Measurements from ENCODE around the gene NXPH1.

Gene NXPH1

GRCh38 chr7:8507566-8507965, 74.2 kb downstream of the NXPH1 start:
- no peak for DNase-seq (ENCODE audit: low read depth in 2 of 2)

GRCh38 chr7:8509621-8510020, 76.2 kb downstream of the NXPH1 start:
- DNase-seq (ENCODE audit: low read depth in 2 of 2): no peak

GRCh38 chr7:8511855-8512254, 78.4 kb downstream of the NXPH1 start:
- DNase-seq (ENCODE audit: low read depth in 2 of 2): no peak

GRCh38 chr7:8514781-8515519, 81.5 kb downstream of the NXPH1 start:
- no peak for DNase-seq (ENCODE audit: low read depth in 2 of 2)

GRCh38 chr7:8515640-8516185, 82.3 kb downstream of the NXPH1 start:
- no peak for DNase-seq (ENCODE audit: low read depth in 2 of 2)

GRCh38 chr7:8516976-8517375, 83.6 kb downstream of the NXPH1 start:
- DNase-seq (ENCODE audit: low read depth in 2 of 2): no peak

- no peak for DNase-seq (ENCODE audit: low read depth in 2 of 2)
Observed at GRCh38 chr7:8528311-8528710, 94.9 kb downstream of the NXPH1 start.

- no peak for DNase-seq (ENCODE audit: low read depth in 2 of 2)
Observed at GRCh38 chr7:8531991-8532515, 98.6 kb downstream of the NXPH1 start.

GRCh38 chr7:8536431-8536830, 103.0 kb downstream of the NXPH1 start:
- no peak for DNase-seq (ENCODE audit: low read depth in 2 of 2)

- DNase-seq (ENCODE audit: low read depth in 2 of 2): no peak
Observed at GRCh38 chr7:8549046-8549445, 115.6 kb downstream of the NXPH1 start.

GRCh38 chr7:8560501-8560900, 127.1 kb downstream of the NXPH1 start:
- no peak for DNase-seq (ENCODE audit: low read depth in 2 of 2)

- DNase-seq (ENCODE audit: low read depth in 2 of 2): no peak
Observed at GRCh38 chr7:8561449-8561848, 128.0 kb downstream of the NXPH1 start.

GRCh38 chr7:8564281-8564680, 130.9 kb downstream of the NXPH1 start:
- DNase-seq (ENCODE audit: low read depth in 2 of 2): no peak

GRCh38 chr7:8566016-8566415, 132.6 kb downstream of the NXPH1 start:
- no peak for DNase-seq (ENCODE audit: low read depth in 2 of 2)

- DNase-seq (ENCODE audit: low read depth in 2 of 2): no peak
Observed at GRCh38 chr7:8567626-8568025, 134.2 kb downstream of the NXPH1 start.

- DNase-seq (ENCODE audit: low read depth in 2 of 2): no peak
Observed at GRCh38 chr7:8579661-8580194, 146.3 kb downstream of the NXPH1 start.

GRCh38 chr7:8581842-8582241, 148.4 kb downstream of the NXPH1 start:
- no peak for DNase-seq (ENCODE audit: low read depth in 2 of 2)

- DNase-seq (ENCODE audit: low read depth in 2 of 2): no peak
Observed at GRCh38 chr7:8582728-8583127, 149.3 kb downstream of the NXPH1 start.

GRCh38 chr7:8585591-8585990, 152.2 kb downstream of the NXPH1 start:
- DNase-seq (ENCODE audit: low read depth in 2 of 2): no peak

- no peak for DNase-seq (ENCODE audit: low read depth in 2 of 2)
Observed at GRCh38 chr7:8590225-8590624, 156.8 kb downstream of the NXPH1 start.

GRCh38 chr7:8590791-8591190, 157.4 kb downstream of the NXPH1 start:
- no peak for DNase-seq (ENCODE audit: low read depth in 2 of 2)

GRCh38 chr7:8591289-8591688, 157.9 kb downstream of the NXPH1 start:
- DNase-seq (ENCODE audit: low read depth in 2 of 2): no peak

- no peak for DNase-seq (ENCODE audit: low read depth in 2 of 2)
Observed at GRCh38 chr7:8592167-8592566, 158.8 kb downstream of the NXPH1 start.

Data from stimulated activated CD8-positive, alpha-beta memory T cell treated with anti-CD3 and anti-CD28 coated beads, Interleukin-15, amount 100 ng/mL, for 4 hours (primary cell).